Nephron progenitor cell (in vitro differentiated cells): ENCODE results near the gene IGF1R.

Experiments
- DNase-seq: peaks from one replicate; pipeline ENCODE4 v3.0.0; 2021
- H3K27ac Mint-ChIP-seq: 2 replicates; pipeline ENCODE4 v1.8.0; 2021; ENCODE audit warnings: mild to moderate bottlenecking, moderate library complexity, mixed read lengths
- H3K27me3 Mint-ChIP-seq: 2 replicates; pipeline ENCODE4 v1.8.0; 2021; ENCODE audit warnings: mild to moderate bottlenecking, low read depth, mixed read lengths; ENCODE audit not compliant: poor library complexity
- H3K36me3 Mint-ChIP-seq: 2 replicates; pipeline ENCODE4 v1.8.0; 2021; ENCODE audit warnings: low read depth, mixed read lengths
- H3K4me1 Mint-ChIP-seq: 2 replicates; pipeline ENCODE4 v1.8.0; 2021; ENCODE audit warnings: mixed read lengths
- H3K4me3 Mint-ChIP-seq: 2 replicates; pipeline ENCODE4 v1.8.0; 2021; ENCODE audit warnings: mild to moderate bottlenecking, moderate library complexity, mixed read lengths
- H3K9me3 Mint-ChIP-seq: 2 replicates; pipeline ENCODE4 v1.8.0; 2021; ENCODE audit warnings: mild to moderate bottlenecking, moderate library complexity, mixed read lengths
- CTCF ChIP-seq: fragments of 200-600 bp; sonication (generic); IDR thresholded peaks from 2 replicates; pipeline ENCODE4 v1.5.0; 2021; ENCODE audit warnings: antibody characterized with exemption

The IGF1R gene

GRCh38 chr15:98803228-98804056 lies 155.1 kb downstream of the IGF1R start:
- Mint-ChIP-seq H3K9me3 (no peaks in the 10 kb centered on the region), H3K36me3 (peaks cover 6% of the 10 kb centered on the region), H3K4me1 (peaks cover 72% of the 10 kb centered on the region), H3K27me3 (no peaks in the 10 kb centered on the region), H3K27ac (no peak overlapping the region), H3K4me3 (no peak overlapping the region)
- TF ChIP-seq CTCF: no peak
- DNase-seq: no peak

GRCh38 chr15:98804057-98804380 lies 155.7 kb downstream of the IGF1R start:
- Mint-ChIP-seq H3K36me3 (peaks cover 6% of the 10 kb centered on the region), H3K27ac (no peak overlapping the region), H3K4me3 (no peak overlapping the region), H3K9me3 (no peaks in the 10 kb centered on the region), H3K4me1 (peaks cover 66% of the 10 kb centered on the region), H3K27me3 (no peaks in the 10 kb centered on the region)
- no peak for TF ChIP-seq CTCF
- no peak for DNase-seq

GRCh38 chr15:98805434-98806274 lies 157.3 kb downstream of the IGF1R start:
- Mint-ChIP-seq H3K4me3 (no peak overlapping the region), H3K27ac (peak overlapping the region; percentile 29), H3K27me3 (no peaks in the 10 kb centered on the region), H3K9me3 (peaks cover 10% of the 10 kb centered on the region), H3K4me1 (peaks cover 56% of the 10 kb centered on the region), H3K36me3 (peaks cover 20% of the 10 kb centered on the region)
- peak; percentile 15 for TF ChIP-seq CTCF
- no peak for DNase-seq

GRCh38 chr15:98806275-98806895 lies 158.0 kb downstream of the IGF1R start:
- peaks cover 49% of the 10 kb centered on the region for H3K4me1 Mint-ChIP-seq
- no peak overlapping the region for H3K4me3 Mint-ChIP-seq
- TF ChIP-seq CTCF: no peak
- H3K36me3 Mint-ChIP-seq: peaks cover 20% of the 10 kb centered on the region
- no peak for DNase-seq
- peaks cover 14% of the 10 kb centered on the region for H3K9me3 Mint-ChIP-seq
- no peaks in the 10 kb centered on the region for H3K27me3 Mint-ChIP-seq
- H3K27ac Mint-ChIP-seq: peak overlapping the region; percentile 29

- Mint-ChIP-seq H3K4me1 (peaks cover 40% of the 10 kb centered on the region), H3K27me3 (peaks cover under 1% of the 10 kb centered on the region), H3K4me3 (no peak overlapping the region), H3K27ac (no peak overlapping the region), H3K9me3 (peaks cover 21% of the 10 kb centered on the region), H3K36me3 (peaks cover 27% of the 10 kb centered on the region)
- no peak for TF ChIP-seq CTCF
- no peak for DNase-seq
These were observed 158.9 kb downstream of the IGF1R start for GRCh38 chr15:98807262-98807661.
